ENCODE results near the gene LPAR2.
"Not testable (repeated sequence)": the region's sequence is repeated elsewhere in the genome, so short reads cannot be mapped to it uniquely, and the experiment has no call there.

Gene LPAR2

GRCh38 chr19:19619849-19620210 lies 8.2 kb downstream of the LPAR2 start:
- no peak overlapping the region for H3K4me3 ChIP-seq (ENCODE audit: control insufficient read depth, low read depth, low read length)
- TF ChIP-seq, protein P1, sequence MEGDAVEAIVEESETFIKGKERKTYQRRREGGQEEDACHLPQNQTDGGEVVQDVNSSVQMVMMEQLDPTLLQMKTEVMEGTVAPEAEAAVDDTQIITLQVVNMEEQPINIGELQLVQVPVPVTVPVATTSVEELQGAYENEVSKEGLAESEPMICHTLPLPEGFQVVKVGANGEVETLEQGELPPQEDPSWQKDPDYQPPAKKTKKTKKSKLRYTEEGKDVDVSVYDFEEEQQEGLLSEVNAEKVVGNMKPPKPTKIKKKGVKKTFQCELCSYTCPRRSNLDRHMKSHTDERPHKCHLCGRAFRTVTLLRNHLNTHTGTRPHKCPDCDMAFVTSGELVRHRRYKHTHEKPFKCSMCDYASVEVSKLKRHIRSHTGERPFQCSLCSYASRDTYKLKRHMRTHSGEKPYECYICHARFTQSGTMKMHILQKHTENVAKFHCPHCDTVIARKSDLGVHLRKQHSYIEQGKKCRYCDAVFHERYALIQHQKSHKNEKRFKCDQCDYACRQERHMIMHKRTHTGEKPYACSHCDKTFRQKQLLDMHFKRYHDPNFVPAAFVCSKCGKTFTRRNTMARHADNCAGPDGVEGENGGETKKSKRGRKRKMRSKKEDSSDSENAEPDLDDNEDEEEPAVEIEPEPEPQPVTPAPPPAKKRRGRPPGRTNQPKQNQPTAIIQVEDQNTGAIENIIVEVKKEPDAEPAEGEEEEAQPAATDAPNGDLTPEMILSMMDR (conservative IDR thresholded peaks at IDR 0.05; ENCODE audit: control insufficient read depth, insufficient read depth, low read depth, low read length) = no peak
- DNase-seq (ENCODE audit: low read depth) = no peak

DNA sequence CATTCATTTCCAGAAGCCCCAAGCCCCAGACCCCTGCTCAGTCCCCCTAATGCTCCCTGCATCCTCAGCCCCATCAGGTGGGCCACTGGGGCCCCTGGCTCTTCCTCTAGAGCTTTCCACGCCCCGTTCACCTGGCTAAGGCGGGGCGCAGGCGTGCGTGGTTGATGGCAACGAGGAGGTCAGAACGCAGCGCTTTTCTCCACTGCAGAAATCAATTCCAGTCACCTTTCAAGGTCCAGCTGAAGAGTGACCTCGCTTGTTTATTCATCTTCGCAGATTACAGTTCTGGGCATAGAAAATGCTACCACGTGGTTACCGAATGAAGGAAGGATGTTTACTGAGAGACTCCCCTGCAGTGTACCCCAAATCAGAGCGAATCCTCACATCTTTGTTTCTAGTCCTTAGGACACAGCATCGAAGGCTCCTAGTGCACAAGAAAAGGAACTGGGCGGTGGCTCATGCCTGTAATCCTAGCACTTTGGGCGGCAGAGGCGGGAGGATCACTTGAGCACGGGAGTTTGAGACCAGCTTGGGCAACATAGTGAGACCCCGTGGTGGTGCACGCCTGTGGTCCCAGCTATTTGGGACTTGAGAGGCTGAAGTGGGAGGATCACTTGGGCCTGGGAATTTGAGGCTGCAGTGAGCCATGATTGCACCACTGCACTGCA lies 8.7 kb downstream of the LPAR2 start:
- no peak for DNase-seq (ENCODE audit: low read depth)
- TF ChIP-seq, protein P1 (conservative IDR thresholded peaks at IDR 0.05; ENCODE audit: control insufficient read depth, insufficient read depth, low read depth, low read length) = no peak

DNA sequence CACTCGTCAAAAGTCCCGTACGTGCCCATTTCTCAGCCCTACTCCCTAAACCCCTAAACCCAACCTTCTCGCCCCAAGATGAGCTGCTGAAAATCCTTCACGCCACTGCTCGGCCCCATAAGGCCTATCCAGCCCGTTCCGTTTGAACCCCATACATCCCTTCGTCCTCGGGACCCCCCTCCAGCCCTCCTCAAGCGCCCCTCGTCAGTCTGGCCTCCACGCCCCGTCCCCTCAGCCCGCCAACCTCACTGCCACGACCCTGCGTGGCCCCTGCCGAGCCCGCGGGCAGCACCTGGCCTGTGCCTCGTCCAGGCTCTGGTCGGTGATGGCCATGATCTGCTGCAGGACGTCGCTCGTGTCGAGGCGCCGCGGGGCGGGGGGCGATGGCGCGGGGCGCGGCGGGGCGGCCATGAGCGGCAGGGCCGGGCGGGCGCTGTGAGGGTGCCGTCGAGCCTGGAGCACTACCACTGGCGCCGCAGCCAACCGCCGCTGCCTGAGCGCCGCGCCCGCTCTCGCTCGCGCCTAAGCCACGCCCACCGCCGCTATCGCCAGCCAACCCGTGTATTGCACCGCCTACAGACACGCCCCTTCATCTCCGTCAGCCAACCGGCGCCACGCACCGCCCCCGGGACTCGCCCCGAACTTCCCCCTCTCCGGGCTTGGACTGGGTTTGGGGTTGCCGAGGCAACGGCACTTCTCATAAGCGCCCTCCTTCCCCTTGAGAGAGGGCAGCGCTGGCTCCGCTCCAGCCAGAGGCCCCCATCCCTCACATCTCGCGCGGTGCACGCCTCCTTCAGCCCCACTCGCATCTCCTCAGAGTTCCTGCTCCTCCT lies 9.6 kb downstream of the LPAR2 start, which contains the start of gene PBX4:
Gene PBX4, minus strand, starts transcription at position 469 of the 833 bp plus-strand sequence. Its CDS starts 58 bp downstream, at position 411.
- peak within 1 kb of the TSS; percentile 41 for H3K4me3 ChIP-seq (ENCODE audit: control insufficient read depth, low read depth, low read length)
- DNase-seq (ENCODE audit: low read depth) = peak; percentile 82
- TF ChIP-seq, protein P1 (conservative IDR thresholded peaks at IDR 0.05; ENCODE audit: control insufficient read depth, insufficient read depth, low read depth, low read length) = no peak

More for the DNA sequence above, 8.7 kb downstream of the LPAR2 start:
- no peak overlapping the region for H3K4me3 ChIP-seq (ENCODE audit: control insufficient read depth, low read depth, low read length)

DNA sequence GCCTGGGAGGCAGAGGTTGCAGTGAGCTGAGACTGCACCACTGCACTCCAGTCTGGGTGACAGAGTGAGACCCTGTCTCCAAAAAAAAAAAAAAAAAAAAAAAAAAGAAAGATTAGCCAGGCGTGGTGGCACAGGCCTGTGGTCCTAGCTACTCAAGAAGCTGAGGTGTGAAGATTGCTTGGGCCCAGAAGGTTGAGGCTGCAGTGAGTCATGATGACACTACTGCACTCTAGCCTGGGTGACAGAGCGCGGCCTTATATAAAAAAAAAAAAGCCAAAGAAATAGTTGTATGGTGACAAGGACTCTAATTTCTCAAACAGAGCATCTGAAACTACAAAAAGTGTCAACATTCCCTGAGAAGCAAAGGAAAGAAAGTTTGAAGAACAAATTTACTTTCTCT lies 12.9 kb downstream of the LPAR2 start:
- peak; percentile 65 for DNase-seq (ENCODE audit: low read depth)
- TF ChIP-seq, protein P1 (conservative IDR thresholded peaks at IDR 0.05; ENCODE audit: control insufficient read depth, insufficient read depth, low read depth, low read length) = no peak
- H3K4me3 ChIP-seq (ENCODE audit: control insufficient read depth, low read depth, low read length) = no peak overlapping the region

GRCh38 chr19:19613506-19613905 lies 14.5 kb downstream of the LPAR2 start:
- TF ChIP-seq, protein P1 (conservative IDR thresholded peaks at IDR 0.05; ENCODE audit: control insufficient read depth, insufficient read depth, low read depth, low read length) = no peak
- DNase-seq (ENCODE audit: low read depth) = no peak
- no peak overlapping the region for H3K4me3 ChIP-seq (ENCODE audit: control insufficient read depth, low read depth, low read length)

GRCh38 chr19:19610376-19611202 lies 17.4 kb downstream of the LPAR2 start:
- DNase-seq (ENCODE audit: low read depth) = no peak

DNA sequence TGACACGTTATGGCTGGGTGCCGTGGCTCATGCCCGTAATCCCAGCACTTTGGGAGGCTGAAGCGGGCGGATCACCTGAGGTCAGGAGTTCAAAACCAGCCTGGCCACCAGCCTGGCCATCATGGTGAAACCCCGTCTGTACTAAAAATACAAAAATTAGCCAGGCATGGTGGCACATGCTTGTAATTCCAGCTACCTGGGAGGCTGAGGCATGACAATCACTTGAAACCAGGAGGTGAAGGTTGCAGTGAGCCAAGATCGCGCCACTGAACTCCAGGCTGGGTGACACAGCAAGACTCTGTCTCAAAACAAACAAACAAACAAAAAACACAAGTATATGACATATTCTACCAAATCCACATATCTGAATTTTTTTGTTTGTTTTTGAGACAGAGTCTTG lies 21.3 kb downstream of the LPAR2 start:
- not testable (repeated sequence) for DNase-seq (ENCODE audit: low read depth); H3K4me3 ChIP-seq (ENCODE audit: control insufficient read depth, low read depth, low read length)

More at GRCh38 chr19:19610376-19611202, 17.4 kb downstream of the LPAR2 start:
- no peak overlapping the region for H3K4me3 ChIP-seq (ENCODE audit: control insufficient read depth, low read depth, low read length)
- TF ChIP-seq, protein P1 (conservative IDR thresholded peaks at IDR 0.05; ENCODE audit: control insufficient read depth, insufficient read depth, low read depth, low read length) = no peak
